ENCODE measurements around the gene RETREG1.

RETREG1 gene

GRCh38 chr5:16524286-16524685 lies 92.5 kb downstream of the RETREG1 start:
- Histone ChIP-seq H3K9me3 (ENCODE audit: control insufficient read depth, insufficient read depth, low read length) (no peaks in the 10 kb centered on the region), H3K36me3 (ENCODE audit: insufficient read depth, low read length) (no peaks in the 10 kb centered on the region), H3K9ac (ENCODE audit: low read depth, low read length) (no peak overlapping the region), H3K4me1 (ENCODE audit: insufficient read depth, low read length) (no peaks in the 10 kb centered on the region)

DNA sequence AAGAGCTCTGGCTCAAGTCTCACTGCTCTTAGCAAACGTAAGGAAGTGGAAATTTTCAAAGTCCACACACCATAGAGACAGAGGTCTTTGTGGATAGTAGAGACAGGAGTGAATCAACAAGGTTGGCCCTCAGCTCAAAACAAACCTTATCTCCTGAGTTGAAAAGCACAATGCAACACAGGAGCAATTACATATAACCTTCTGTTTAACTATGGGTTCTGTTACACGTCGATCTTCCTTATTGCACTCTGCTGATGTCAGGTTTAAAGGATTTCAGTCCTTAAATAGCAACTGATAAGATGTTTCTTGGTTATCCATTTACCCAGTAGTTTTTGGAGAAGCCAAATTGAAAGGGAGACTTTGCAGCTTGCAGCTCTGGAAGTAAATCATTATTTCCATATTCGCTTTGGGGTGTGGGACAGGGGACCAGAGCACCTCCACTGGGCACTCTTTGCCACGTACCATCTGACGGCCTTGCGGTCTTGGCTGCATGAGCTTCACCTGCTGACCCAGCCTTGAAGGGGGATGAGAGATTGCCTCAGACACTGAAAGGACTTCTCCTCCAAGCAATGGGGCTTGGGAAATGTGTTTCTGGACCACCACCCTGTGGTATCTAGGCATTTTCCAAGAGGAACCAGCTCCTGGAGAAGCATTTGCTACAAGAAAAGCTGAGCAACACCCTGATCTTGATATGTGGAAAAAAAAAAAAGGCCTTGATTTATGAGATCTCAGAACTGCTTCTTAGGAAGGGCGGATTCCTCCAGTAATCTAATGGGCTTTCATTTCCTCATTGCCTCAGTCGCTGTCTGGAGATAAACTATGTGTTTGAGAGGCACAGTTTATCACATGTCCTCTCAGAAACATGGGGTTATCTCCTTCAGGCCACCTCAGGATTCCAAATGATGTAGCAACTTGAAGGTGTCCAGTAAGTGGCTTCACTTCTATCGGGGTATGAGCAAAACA lies 95.0 kb downstream of the RETREG1 start:
- Histone ChIP-seq H3K36me3 (ENCODE audit: insufficient read depth, low read length) (no peaks in the 10 kb centered on the region), H3K9ac (ENCODE audit: low read depth, low read length) (no peak overlapping the region), H3K9me3 (ENCODE audit: control insufficient read depth, insufficient read depth, low read length) (no peaks in the 10 kb centered on the region), H3K4me1 (ENCODE audit: insufficient read depth, low read length) (no peaks in the 10 kb centered on the region)

GRCh38 chr5:16520841-16521240 lies 96.0 kb downstream of the RETREG1 start:
- no peaks in the 10 kb centered on the region for H3K4me1 ChIP-seq (ENCODE audit: insufficient read depth, low read length)
- no peaks in the 10 kb centered on the region for H3K36me3 ChIP-seq (ENCODE audit: insufficient read depth, low read length)
- H3K9me3 ChIP-seq (ENCODE audit: control insufficient read depth, insufficient read depth, low read length): no peaks in the 10 kb centered on the region
- no peak overlapping the region for H3K9ac ChIP-seq (ENCODE audit: low read depth, low read length)

DNA sequence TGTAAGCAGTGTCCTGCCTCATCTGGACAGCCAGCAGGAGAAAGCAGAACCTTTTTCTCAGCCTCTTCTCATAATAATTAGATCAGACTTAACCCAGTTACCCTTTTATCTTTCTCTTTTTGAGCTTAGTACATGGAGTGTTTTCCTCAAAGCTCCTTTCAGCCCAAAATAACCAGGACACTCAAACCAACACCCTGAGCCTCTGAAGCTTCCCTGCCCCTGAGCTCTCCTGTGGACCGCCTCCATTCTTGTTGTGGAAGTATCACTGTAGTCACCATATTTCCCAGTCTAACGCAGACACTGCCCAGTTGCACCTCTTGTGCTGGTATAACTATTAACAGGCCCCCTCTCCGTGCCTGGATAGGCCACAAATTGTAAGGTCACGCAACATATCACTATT lies 97.4 kb downstream of the RETREG1 start:
- no peaks in the 10 kb centered on the region for H3K4me1 ChIP-seq (ENCODE audit: insufficient read depth, low read length)
- H3K9me3 ChIP-seq (ENCODE audit: control insufficient read depth, insufficient read depth, low read length): no peaks in the 10 kb centered on the region
- no peak overlapping the region for H3K9ac ChIP-seq (ENCODE audit: low read depth, low read length)
- H3K36me3 ChIP-seq (ENCODE audit: insufficient read depth, low read length): no peaks in the 10 kb centered on the region

DNA sequence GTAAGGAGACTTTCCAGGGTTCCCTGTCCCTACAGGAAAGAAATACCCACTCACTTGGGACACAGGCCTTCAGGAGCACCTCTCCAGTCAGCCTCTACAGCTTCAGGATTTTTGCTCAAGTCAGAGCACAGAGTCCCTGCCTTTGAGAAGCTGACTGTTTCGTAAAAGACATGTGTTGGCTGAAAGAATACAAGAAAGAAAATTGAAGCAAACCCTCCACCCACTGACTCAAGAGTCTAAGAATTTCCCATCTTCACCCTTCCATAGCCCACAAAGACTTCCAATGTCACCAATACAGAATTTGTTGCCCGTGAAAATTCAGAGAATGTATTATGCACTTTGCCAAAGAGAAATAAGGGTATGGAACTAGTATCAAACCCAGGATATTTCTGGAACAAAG lies 98.2 kb downstream of the RETREG1 start:
- H3K9ac ChIP-seq (ENCODE audit: low read depth, low read length): no peak overlapping the region
- no peaks in the 10 kb centered on the region for H3K36me3 ChIP-seq (ENCODE audit: insufficient read depth, low read length)
- no peaks in the 10 kb centered on the region for H3K4me1 ChIP-seq (ENCODE audit: insufficient read depth, low read length)
- no peaks in the 10 kb centered on the region for H3K9me3 ChIP-seq (ENCODE audit: control insufficient read depth, insufficient read depth, low read length)

GRCh38 chr5:16515532-16515931 lies 101.3 kb downstream of the RETREG1 start:
- Histone ChIP-seq H3K36me3 (ENCODE audit: insufficient read depth, low read length) (no peaks in the 10 kb centered on the region), H3K9ac (ENCODE audit: low read depth, low read length) (no peak overlapping the region), H3K9me3 (ENCODE audit: control insufficient read depth, insufficient read depth, low read length) (no peaks in the 10 kb centered on the region), H3K4me1 (ENCODE audit: insufficient read depth, low read length) (no peaks in the 10 kb centered on the region)

GRCh38 chr5:16510098-16510497 lies 106.7 kb downstream of the RETREG1 start:
- H3K36me3 ChIP-seq (ENCODE audit: insufficient read depth, low read length): no peaks in the 10 kb centered on the region
- no peak overlapping the region for H3K9ac ChIP-seq (ENCODE audit: low read depth, low read length)
- no peaks in the 10 kb centered on the region for H3K9me3 ChIP-seq (ENCODE audit: control insufficient read depth, insufficient read depth, low read length)
- H3K4me1 ChIP-seq (ENCODE audit: insufficient read depth, low read length): no peaks in the 10 kb centered on the region

- Histone ChIP-seq H3K9ac (ENCODE audit: low read depth, low read length) (no peak overlapping the region; the same call in 1 of the 2 replicates), H3K36me3 (ENCODE audit: insufficient read depth, low read length) (no peaks in the 10 kb centered on the region), H3K9me3 (ENCODE audit: control insufficient read depth, insufficient read depth, low read length) (no peaks in the 10 kb centered on the region), H3K4me1 (ENCODE audit: insufficient read depth, low read length) (no peaks in the 10 kb centered on the region)
Observed at GRCh38 chr5:16508730-16509531, 107.9 kb downstream of the RETREG1 start.

DNA sequence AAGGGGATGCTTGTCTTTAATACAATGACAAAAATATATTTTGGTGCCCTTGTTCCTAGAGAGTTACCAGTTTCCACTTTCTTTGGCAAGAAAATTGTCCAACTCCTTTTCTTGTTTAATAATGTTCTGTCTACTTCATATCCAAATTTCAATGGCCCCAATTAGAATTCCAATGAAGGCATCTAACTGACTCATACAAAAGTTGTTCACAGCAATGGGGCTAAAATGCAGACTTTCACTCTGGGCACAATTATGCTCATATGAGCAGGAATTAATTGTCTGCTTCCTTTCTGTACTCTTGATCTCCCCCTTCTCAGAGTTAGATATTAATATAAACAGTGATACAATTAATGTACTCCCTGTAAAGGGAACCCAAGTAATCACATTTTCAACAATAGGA lies 109.1 kb downstream of the RETREG1 start:
- Histone ChIP-seq H3K9ac (ENCODE audit: low read depth, low read length) (no peak overlapping the region), H3K4me1 (ENCODE audit: insufficient read depth, low read length) (no peaks in the 10 kb centered on the region), H3K36me3 (ENCODE audit: insufficient read depth, low read length) (no peaks in the 10 kb centered on the region), H3K9me3 (ENCODE audit: control insufficient read depth, insufficient read depth, low read length) (no peaks in the 10 kb centered on the region)

- Histone ChIP-seq H3K9ac (ENCODE audit: low read depth, low read length) (no peak overlapping the region), H3K36me3 (ENCODE audit: insufficient read depth, low read length) (no peaks in the 10 kb centered on the region), H3K4me1 (ENCODE audit: insufficient read depth, low read length) (no peaks in the 10 kb centered on the region), H3K9me3 (ENCODE audit: control insufficient read depth, insufficient read depth, low read length) (no peaks in the 10 kb centered on the region)
Observed at GRCh38 chr5:16505904-16506303, 110.9 kb downstream of the RETREG1 start.

DNA sequence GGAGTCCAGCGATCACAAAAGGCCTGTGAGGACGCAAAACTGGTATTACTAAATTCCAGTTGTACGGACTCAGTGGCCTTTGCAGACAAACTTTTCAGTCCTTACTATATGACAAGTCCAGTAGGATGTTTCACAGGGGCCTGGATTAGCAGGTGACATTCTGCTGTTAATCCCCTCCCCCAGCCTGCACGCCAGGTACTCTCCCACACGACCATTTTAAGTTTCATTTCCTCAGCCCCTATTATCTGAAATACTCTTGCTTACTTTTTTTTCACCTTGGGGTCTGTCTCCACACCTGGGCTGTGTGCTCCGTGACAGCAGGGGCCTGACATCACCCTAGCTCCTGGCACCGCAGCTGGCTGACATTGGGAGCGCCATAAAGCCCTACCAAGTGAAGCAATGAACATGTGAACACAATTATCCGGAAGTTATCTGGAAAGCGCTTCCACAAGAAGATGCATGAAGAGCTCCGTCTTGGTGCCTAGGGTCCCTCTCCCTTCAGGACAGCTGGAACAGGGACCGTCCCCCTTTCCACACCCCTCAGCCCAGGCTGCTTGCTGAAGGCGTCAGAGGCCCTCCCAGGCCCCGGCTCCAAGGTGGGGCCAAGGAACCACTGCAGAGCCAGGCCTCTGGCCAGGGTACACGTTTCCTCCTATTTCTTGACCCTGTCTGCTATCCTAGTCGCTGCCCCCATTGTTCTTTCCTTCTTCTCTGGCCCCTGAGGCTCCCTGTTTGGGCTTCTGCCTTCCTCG lies 111.5 kb downstream of the RETREG1 start:
- Histone ChIP-seq H3K4me1 (ENCODE audit: insufficient read depth, low read length) (no peaks in the 10 kb centered on the region), H3K9me3 (ENCODE audit: control insufficient read depth, insufficient read depth, low read length) (no peaks in the 10 kb centered on the region), H3K9ac (ENCODE audit: low read depth, low read length) (no peak overlapping the region), H3K36me3 (ENCODE audit: insufficient read depth, low read length) (no peaks in the 10 kb centered on the region)

GRCh38 chr5:16504571-16504970 lies 112.2 kb downstream of the RETREG1 start:
- Histone ChIP-seq H3K4me1 (ENCODE audit: insufficient read depth, low read length) (no peaks in the 10 kb centered on the region), H3K36me3 (ENCODE audit: insufficient read depth, low read length) (no peaks in the 10 kb centered on the region), H3K9me3 (ENCODE audit: control insufficient read depth, insufficient read depth, low read length) (no peaks in the 10 kb centered on the region), H3K9ac (ENCODE audit: low read depth, low read length) (no peak overlapping the region)

DNA sequence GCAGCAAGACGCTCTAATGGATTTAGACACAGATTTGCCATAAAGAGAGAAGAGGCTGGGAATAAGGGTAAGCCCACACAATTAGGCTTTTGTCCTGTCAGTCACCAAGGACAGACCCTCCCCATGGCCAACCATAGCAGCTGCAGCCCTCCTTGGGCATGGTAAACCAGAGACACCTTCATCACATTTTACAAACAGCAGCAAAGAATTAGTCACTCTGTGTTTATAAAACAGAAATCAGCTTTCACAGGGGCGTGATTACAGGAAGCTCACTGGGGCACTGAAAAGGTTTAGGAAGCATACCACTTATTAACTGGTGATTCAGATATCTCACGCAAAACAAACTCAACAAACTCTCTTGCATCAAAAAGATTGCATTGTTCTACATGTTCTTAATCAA lies 113.9 kb downstream of the RETREG1 start:
- no peaks in the 10 kb centered on the region for H3K36me3 ChIP-seq (ENCODE audit: insufficient read depth, low read length)
- no peaks in the 10 kb centered on the region for H3K9me3 ChIP-seq (ENCODE audit: control insufficient read depth, insufficient read depth, low read length)
- H3K9ac ChIP-seq (ENCODE audit: low read depth, low read length): no peak overlapping the region
- H3K4me1 ChIP-seq (ENCODE audit: insufficient read depth, low read length): no peaks in the 10 kb centered on the region

- H3K9ac ChIP-seq (ENCODE audit: low read depth, low read length): no peak overlapping the region
- H3K36me3 ChIP-seq (ENCODE audit: insufficient read depth, low read length): no peaks in the 10 kb centered on the region
- peaks cover 4% of the 10 kb centered on the region for H3K9me3 ChIP-seq (ENCODE audit: control insufficient read depth, insufficient read depth, low read length)
- no peaks in the 10 kb centered on the region for H3K4me1 ChIP-seq (ENCODE audit: insufficient read depth, low read length)
Observed at GRCh38 chr5:16500024-16500423, 116.8 kb downstream of the RETREG1 start.

All from ES-I3 (cell line).